Suprapubic skin (tissue), 4 donors: ENCODE measurements around the gene TPSB2. TPM values are rescaled to one million over a fixed set of nuclear protein-coding genes. Genes with fewer than 3 reads are reported as not detected.
"Not testable (repeated sequence)": the region's sequence is repeated elsewhere in the genome, so short reads cannot be mapped to it uniquely, and the experiment has no call there.

ENCODE experiments used
- DNase-seq, 2 donors: peaks; one replicate each; pipeline ENCODE4 v3.0.0-alpha.2; 2019; ENCODE audit warnings: low spot score in 2 of 2
- H3K27ac ChIP-seq: fragments of 200-600 bp; sonication (generic); one replicate; pipeline ENCODE4 v1.5.1; 2019
- H3K27me3 ChIP-seq: fragments of 200-600 bp; sonication (generic); one replicate; pipeline ENCODE4 v1.5.1; 2019
- H3K36me3 ChIP-seq: fragments of 200-600 bp; sonication (generic); one replicate; pipeline ENCODE4 v1.5.1; 2019
- H3K4me1 ChIP-seq: fragments of 200-600 bp; sonication (generic); one replicate; pipeline ENCODE4 v1.5.1; 2019
- H3K4me3 ChIP-seq: fragments of 200-600 bp; sonication (generic); one replicate; pipeline ENCODE4 v1.5.1; 2019; ENCODE audit warnings: mild to moderate bottlenecking
- H3K9me3 ChIP-seq: fragments of 200-600 bp; sonication (generic); one replicate; pipeline ENCODE4 v1.5.1; 2019
- EP300 ChIP-seq: sonication (generic); formaldehyde crosslinking; IDR thresholded peaks from one replicate; pipeline ENCODE4 v1.6.1; 2017; ENCODE audit warnings: antibody characterized with exemption
- POLR2A ChIP-seq, 2 donors: fragments of 450-650 bp; IDR thresholded peaks; one replicate each; pipeline ENCODE4 v1.6.1; 2017; ENCODE audit warnings: antibody characterized with exemption in 2 of 2, mild to moderate bottlenecking in 2 of 2, moderate library complexity in 2 of 2
- POLR2AphosphoS5 ChIP-seq, 3 donors: sonication (generic); formaldehyde crosslinking; IDR thresholded peaks; one replicate each; pipeline ENCODE4 v1.6.1; 2017; ENCODE audit warnings: antibody characterized with exemption in 3 of 3
- WGBS: methylation state at CpG from one replicate; pipeline ENCODE4 v1.1.5; 2018; 5-methylcytosine and 5-hydroxymethylcytosine counted together
- total RNA-seq, 4 donors: library from RNA; depleted of rRNA; stranded (reverse); fragments of >200 nt; gene quantifications; one replicate each; pipeline ENCODE4 v1.1.0, GENCODE V29; 2016
- TF ChIP-seq, protein P1 (sequence below), 2 donors: fragments of 200-600 bp in 1 of 2; fragments of 450-650 bp in 1 of 2; sonication (generic) in 1 of 2; IDR thresholded peaks; one replicate each; pipeline ENCODE4 v1.5.1; 2016 to 2019; ENCODE audit warnings: antibody characterized with exemption in 2 of 2, mild to moderate bottlenecking in 1 of 2, moderate library complexity in 1 of 2

Gene TPSB2
- total RNA-seq, 4 donors from 2014 or later = 13.0 to 36.9 (median 22.5) TPM

- TF ChIP-seq EP300 (no peak), POLR2AphosphoS5 (IDR thresholded peaks at IDR 0.05) (no peak), POLR2A (IDR thresholded peaks at IDR 0.05) (no peak)
- TF ChIP-seq, protein P1, sequence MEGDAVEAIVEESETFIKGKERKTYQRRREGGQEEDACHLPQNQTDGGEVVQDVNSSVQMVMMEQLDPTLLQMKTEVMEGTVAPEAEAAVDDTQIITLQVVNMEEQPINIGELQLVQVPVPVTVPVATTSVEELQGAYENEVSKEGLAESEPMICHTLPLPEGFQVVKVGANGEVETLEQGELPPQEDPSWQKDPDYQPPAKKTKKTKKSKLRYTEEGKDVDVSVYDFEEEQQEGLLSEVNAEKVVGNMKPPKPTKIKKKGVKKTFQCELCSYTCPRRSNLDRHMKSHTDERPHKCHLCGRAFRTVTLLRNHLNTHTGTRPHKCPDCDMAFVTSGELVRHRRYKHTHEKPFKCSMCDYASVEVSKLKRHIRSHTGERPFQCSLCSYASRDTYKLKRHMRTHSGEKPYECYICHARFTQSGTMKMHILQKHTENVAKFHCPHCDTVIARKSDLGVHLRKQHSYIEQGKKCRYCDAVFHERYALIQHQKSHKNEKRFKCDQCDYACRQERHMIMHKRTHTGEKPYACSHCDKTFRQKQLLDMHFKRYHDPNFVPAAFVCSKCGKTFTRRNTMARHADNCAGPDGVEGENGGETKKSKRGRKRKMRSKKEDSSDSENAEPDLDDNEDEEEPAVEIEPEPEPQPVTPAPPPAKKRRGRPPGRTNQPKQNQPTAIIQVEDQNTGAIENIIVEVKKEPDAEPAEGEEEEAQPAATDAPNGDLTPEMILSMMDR (IDR thresholded peaks at IDR 0.05) = no peak
- DNase-seq = no peak
- Histone ChIP-seq H3K36me3 (no peaks in the 10 kb centered on the region), H3K27me3 (peaks cover 20% of the 10 kb centered on the region), H3K4me1 (no peaks in the 10 kb centered on the region), H3K9me3 (no peaks in the 10 kb centered on the region), H3K4me3 (no peak overlapping the region), H3K27ac (no peak overlapping the region)
- 86% methylated on average over 8 of the region's 19 CpGs for WGBS
Observed at GRCh38 chr16:1199347-1200013, 30.5 kb downstream of the TPSB2 start.

GRCh38 chr16:1198671-1199346, 31.2 kb downstream of the TPSB2 start:
- not testable (repeated sequence) for DNase-seq, H3K36me3 ChIP-seq, H3K9me3 ChIP-seq, H3K4me3 ChIP-seq, H3K4me1 ChIP-seq, H3K27ac ChIP-seq
- peaks cover 26% of the 10 kb centered on the region for H3K27me3 ChIP-seq
- WGBS = 83% methylated on average over 19 of the region's 44 CpGs

- TF ChIP-seq, protein P1 (IDR thresholded peaks at IDR 0.05) = no peak
- TF ChIP-seq POLR2AphosphoS5 (IDR thresholded peaks at IDR 0.05) (no peak), EP300 (no peak), POLR2A (IDR thresholded peaks at IDR 0.05) (no peak)
- H3K4me3 ChIP-seq = no peak overlapping the region
- H3K4me1 ChIP-seq = no peaks in the 10 kb centered on the region
- peaks cover 29% of the 10 kb centered on the region for H3K27me3 ChIP-seq
- no peaks in the 10 kb centered on the region for H3K9me3 ChIP-seq
- H3K36me3 ChIP-seq = no peaks in the 10 kb centered on the region
- no peak for DNase-seq
- WGBS = 89% methylated on average over 8 of the region's 18 CpGs
- no peak overlapping the region for H3K27ac ChIP-seq
Observed at GRCh38 chr16:1198194-1198593, 31.8 kb downstream of the TPSB2 start.

DNA sequence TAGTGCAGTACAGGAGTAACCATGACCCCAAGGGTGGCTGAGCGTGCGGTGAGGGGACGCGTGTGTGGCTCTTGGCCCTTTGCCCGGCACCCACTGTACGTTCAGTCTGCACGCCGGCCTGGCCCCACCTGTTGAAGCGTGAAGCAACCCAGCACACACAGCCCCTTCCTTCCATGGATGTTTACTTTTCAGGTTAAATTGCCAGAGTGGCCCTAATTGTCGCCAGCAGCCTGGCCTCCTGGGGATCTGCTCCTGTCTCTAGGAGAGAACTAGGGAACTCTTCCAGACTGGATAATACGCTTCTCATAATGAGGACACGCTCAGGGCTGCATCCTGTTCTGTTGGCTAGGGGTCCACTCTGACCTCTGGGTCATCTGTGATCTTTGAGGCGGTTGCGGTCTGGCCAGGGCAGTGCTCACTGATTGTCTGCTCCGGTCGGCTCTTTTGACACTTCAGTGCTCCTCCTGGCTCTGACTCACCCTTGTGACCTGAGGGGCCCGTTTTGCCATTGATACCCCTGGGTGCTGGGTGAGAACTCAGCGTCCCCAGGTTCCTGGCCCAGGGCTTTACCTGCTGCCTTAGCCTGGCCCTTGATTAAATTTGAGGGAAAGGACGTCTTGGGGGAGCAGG, 32.6 kb downstream of the TPSB2 start:
- Histone ChIP-seq H3K9me3 (no peaks in the 10 kb centered on the region), H3K27ac (no peak overlapping the region), H3K36me3 (no peaks in the 10 kb centered on the region), H3K4me1 (no peaks in the 10 kb centered on the region), H3K27me3 (peaks cover 36% of the 10 kb centered on the region), H3K4me3 (no peak overlapping the region)
- WGBS = 62% methylated on average over 5 of the region's 19 CpGs
- TF ChIP-seq POLR2A (IDR thresholded peaks at IDR 0.05) = no peak
- no peak for DNase-seq

DNA sequence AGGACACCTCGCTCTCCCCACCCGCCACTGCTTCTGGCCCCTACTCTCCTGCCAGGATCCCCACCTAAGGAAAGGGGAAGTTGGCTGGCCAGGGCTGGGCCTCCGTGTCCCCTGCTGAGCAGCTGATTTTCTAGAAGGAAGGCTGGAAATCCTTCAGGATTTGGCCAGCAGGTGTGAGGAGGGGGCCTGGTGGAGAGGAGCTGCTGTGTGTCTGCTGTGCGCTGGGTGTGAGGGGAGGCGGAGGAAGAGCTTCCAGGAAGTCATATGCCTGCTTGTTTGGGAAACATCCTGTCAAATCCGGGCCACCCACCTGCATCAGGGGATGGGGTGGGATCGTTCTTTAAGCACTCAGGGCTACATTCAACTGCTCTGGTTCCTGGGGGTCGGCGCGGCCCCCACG, 33.5 kb downstream of the TPSB2 start:
- TF ChIP-seq POLR2A (IDR thresholded peaks at IDR 0.05) = no peak
- TF ChIP-seq EP300 = no peak
- TF ChIP-seq, protein P1 (IDR thresholded peaks at IDR 0.05) = no peak
- no peak for TF ChIP-seq POLR2AphosphoS5 (IDR thresholded peaks at IDR 0.05)
- H3K36me3 ChIP-seq = no peaks in the 10 kb centered on the region
- H3K27me3 ChIP-seq = peaks cover 39% of the 10 kb centered on the region
- H3K4me1 ChIP-seq = no peaks in the 10 kb centered on the region
- H3K27ac ChIP-seq = no peak overlapping the region
- no peak overlapping the region for H3K4me3 ChIP-seq
- no peaks in the 10 kb centered on the region for H3K9me3 ChIP-seq
- no peak for DNase-seq
- WGBS = 68% methylated on average over 10 of the region's 11 CpGs

GRCh38 chr16:1195393-1195666, 34.7 kb downstream of the TPSB2 start:
- Histone ChIP-seq H3K27ac (no peak overlapping the region), H3K4me3 (no peak overlapping the region), H3K4me1 (no peaks in the 10 kb centered on the region), H3K9me3 (no peaks in the 10 kb centered on the region), H3K36me3 (no peaks in the 10 kb centered on the region), H3K27me3 (peaks cover 39% of the 10 kb centered on the region)
- no peak for DNase-seq
- TF ChIP-seq EP300 = no peak
- TF ChIP-seq POLR2AphosphoS5 (IDR thresholded peaks at IDR 0.05) = no peak
- TF ChIP-seq, protein P1 (IDR thresholded peaks at IDR 0.05) = no peak
- TF ChIP-seq POLR2A (IDR thresholded peaks at IDR 0.05) = no peak
- 82% methylated on average over 8 of the region's 14 CpGs for WGBS
